BLaER1 treated with 17β-estradiol and CSF1 and Interleukin-3, amounts not matched to agents 10 nM and 100 nM (cell line): Measurements from ENCODE around the gene ARL13B.

Source experiments
- H3K27ac ChIP-seq, 11 experiments: shearing (Covaris generic); formaldehyde crosslinking; 2 replicates each; pipeline ENCODE4 v1.8.1; 2022
- H3K27me3 ChIP-seq, 11 experiments: shearing (Covaris generic); formaldehyde crosslinking; 2 replicates each; pipeline ENCODE4 v1.8.1; 2022
- H3K36me3 ChIP-seq, 11 experiments: shearing (Covaris generic); formaldehyde crosslinking; 2 replicates each; pipeline ENCODE4 v1.8.1; 2022
- H3K4me1 ChIP-seq, 10 experiments: shearing (Covaris generic); formaldehyde crosslinking; 2 replicates each; pipeline ENCODE4 v1.8.1; 2022
- H3K4me2 ChIP-seq, 11 experiments: shearing (Covaris generic); formaldehyde crosslinking; 2 replicates each; pipeline ENCODE4 v1.8.1; 2022
- H3K4me3 ChIP-seq, 10 experiments: shearing (Covaris generic); formaldehyde crosslinking; 2 replicates each; pipeline ENCODE4 v1.8.1; 2022
- H3K9ac ChIP-seq, 11 experiments: shearing (Covaris generic); formaldehyde crosslinking; 2 replicates each; pipeline ENCODE4 v1.8.1; 2022
- H3K9me3 ChIP-seq, 11 experiments: shearing (Covaris generic); formaldehyde crosslinking; replicated peaks in 1 of 11; 2 replicates each; pipeline ENCODE4 v1.8.1; 2022
- H4K20me1 ChIP-seq, 11 experiments: shearing (Covaris generic); formaldehyde crosslinking; 2 replicates each; pipeline ENCODE4 v1.8.1; 2022
- Cebpa-rat ChIP-seq, 11 experiments: shearing (Covaris generic); IDR thresholded peaks; 2 replicates each; pipeline ENCODE4 v1.8.1; 2022

Gene ARL13B

DNA sequence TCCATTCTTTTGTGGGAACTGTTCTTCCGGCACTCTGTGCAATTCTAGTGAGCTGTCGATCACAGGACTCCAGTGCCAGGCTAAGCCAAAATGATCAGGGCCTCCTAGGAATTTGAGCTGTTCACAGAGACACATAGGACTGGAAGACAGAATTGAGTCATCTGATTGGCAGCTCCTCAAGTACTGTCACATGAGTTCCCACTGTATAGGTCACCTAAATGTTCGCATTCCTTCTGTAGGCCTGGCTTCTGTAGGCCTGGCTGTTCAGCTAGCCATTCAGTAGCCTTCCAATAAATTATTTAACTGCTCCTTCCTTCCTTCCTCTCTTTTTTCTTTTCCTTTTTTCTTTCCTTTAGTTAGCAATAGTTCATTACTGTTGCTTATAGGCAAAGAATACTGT is 10.5 kb upstream of the ARL13B start:
- no peaks in the 10 kb centered on the region for H3K36me3 ChIP-seq
- no peaks in the 10 kb centered on the region for H4K20me1 ChIP-seq
- no peak overlapping the region for H3K9ac ChIP-seq
- H3K4me1 ChIP-seq, result peaks cover 0 to 19% (median 10%) of the 10 kb centered on the region in 10 experiments; a peak in 13 of 20 replicates
- no peak overlapping the region for H3K27ac ChIP-seq
- H3K4me2 ChIP-seq, result no peak overlapping the region
- no peak for TF ChIP-seq Cebpa-rat (IDR thresholded peaks at IDR 0.05)
- H3K27me3 ChIP-seq, result peaks cover 0 to 18% (median 13%) of the 10 kb centered on the region in 11 experiments; a peak in 12 of 22 replicates
- H3K9me3 ChIP-seq, result peaks cover 0 to 4% (median 0%) of the 10 kb centered on the region in 11 experiments; a peak in 1 of 22 replicates
- H3K4me3 ChIP-seq, result no peak overlapping the region

DNA sequence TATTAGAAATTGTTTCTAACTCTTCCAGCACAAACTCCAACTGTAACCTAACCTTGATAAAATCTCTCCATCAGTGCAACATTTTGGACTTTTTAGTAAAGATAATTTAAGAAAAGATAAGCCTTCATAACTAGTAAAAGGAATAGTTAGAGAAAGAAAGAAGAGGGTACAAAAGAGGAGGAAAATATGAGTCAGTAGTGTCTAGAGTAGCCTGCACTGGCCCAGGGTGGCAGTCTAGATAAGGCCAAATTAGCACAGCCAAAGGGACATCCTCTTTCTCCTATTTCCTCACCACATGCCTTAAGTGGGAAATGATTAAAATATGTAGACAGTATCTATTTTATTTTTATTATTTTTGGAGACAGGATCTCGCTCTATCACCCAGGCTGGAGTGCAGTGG is 10.0 kb upstream of the ARL13B start:
- H3K4me2 ChIP-seq, result no peak overlapping the region
- H3K9ac ChIP-seq, result no peak overlapping the region
- H3K4me1 ChIP-seq, result peaks cover 0 to 23% (median 10%) of the 10 kb centered on the region in 10 experiments; a peak in 13 of 20 replicates
- no peak for TF ChIP-seq Cebpa-rat (IDR thresholded peaks at IDR 0.05)
- peaks cover 0 to 18% (median 13%) of the 10 kb centered on the region in 11 experiments; a peak in 12 of 22 replicates for H3K27me3 ChIP-seq
- H3K9me3 ChIP-seq, result peaks cover 0 to 4% (median 0%) of the 10 kb centered on the region in 11 experiments; a peak in 1 of 22 replicates
- no peak overlapping the region for H3K27ac ChIP-seq
- no peaks in the 10 kb centered on the region for H3K36me3 ChIP-seq
- no peaks in the 10 kb centered on the region for H4K20me1 ChIP-seq
- no peak overlapping the region for H3K4me3 ChIP-seq

DNA sequence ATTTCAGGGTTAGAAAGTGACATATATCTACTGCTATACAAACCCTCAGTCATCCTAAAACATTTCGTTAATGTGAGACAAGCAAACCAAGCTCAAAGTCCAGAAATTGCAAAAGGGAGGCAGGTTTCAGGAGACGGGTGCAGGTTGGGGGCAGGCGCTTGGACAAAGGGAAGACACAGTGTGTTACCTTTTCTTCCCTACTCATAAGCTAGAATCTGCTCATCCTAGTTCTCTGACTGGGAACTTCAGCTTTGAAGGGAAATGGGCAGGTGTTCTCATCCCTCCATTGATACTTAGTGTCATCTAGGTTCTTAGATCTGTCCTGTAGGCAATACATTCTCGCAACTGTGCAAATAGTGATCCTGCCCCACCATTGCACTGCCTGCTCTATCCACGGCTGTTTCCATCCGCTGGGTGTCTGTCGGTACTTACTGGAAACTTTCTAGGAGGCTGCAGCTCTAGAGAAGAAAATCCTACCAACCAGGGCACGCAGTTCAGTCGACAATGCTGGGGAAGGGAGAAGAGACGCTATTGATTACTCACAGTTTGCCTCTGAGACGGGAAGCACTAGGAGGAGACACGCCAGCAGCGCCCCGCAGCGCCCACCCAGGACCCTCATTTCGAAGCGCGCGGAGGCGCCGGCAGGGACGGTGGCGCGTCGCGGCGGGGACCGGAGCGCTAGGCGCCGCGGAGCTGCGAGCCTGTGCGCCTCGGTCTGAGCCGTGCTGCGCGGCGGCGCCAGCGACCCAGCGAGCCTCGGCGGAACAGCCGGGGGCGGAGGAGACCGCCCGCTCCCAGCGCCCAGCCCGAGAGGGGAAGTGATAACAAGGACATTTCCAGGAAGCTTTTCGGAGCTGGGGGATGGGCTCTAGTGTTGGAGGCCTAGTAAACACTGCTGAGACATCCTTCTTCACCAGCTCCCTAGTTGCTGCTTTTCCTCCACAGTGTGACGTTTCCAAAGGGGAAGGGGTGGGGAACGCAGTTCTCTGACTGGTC is 6.5 kb upstream of the ARL13B start, which contains the start of gene PROS1:
PROS1 (minus strand) TSS at position 766 of the 996 bp plus-strand sequence; CDS start at position 619, 147 bp downstream.
- peak within 1 kb of the TSS; percentile 54 to 87 (median 72); a peak in 21 of 22 replicates for H3K27ac ChIP-seq
- H3K9ac ChIP-seq, result peak within 1 kb of the TSS; percentile 67 to 86 (median 78)
- peaks cover 0 to 23% (median 10%) of the 10 kb centered on the region in 10 experiments; a peak in 14 of 20 replicates for H3K4me1 ChIP-seq
- H3K4me3 ChIP-seq, result peak within 1 kb of the TSS; percentile 58 to 74 (median 66)
- no peaks in the 10 kb centered on the region for H3K36me3 ChIP-seq
- H3K27me3 ChIP-seq, result peaks cover 0 to 18% (median 13%) of the 10 kb centered on the region in 11 experiments; a peak in 12 of 22 replicates
- H3K4me2 ChIP-seq, result peak within 1 kb of the TSS; percentile 84 to 90 (median 87)
- no peaks in the 10 kb centered on the region for H4K20me1 ChIP-seq
- no peak for TF ChIP-seq Cebpa-rat (IDR thresholded peaks at IDR 0.05)
- no peaks in the 10 kb centered on the region for H3K9me3 ChIP-seq

DNA sequence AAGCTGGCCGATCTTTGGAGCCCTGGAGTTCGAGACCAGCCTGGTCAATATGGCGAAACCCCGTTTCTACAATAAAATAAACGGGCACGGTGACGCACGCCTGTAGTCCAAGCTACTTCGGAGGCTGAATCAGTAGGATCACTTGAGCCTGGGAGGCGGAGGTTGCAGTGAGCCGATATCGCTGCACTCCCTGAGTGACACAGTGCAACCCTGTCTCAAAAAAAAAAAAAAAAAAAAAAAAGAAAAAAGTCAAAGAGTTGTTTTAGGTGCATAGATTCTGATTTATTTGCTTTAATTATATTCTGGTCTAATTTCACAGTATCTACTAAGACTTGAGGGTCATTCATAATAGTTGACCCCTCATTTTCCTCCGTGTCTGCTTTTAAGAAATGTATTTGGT is 1.7 kb downstream of the ARL13B start:
- Histone ChIP-seq H3K9ac (peak overlapping the region in 1 of 11 experiments; percentile 83; a peak in 1 of 22 replicates), H4K20me1 (peaks cover 0 to 22% (median 0%) of the 10 kb centered on the region in 11 experiments; a peak in 4 of 22 replicates), H3K4me3 (no peak overlapping the region), H3K27me3 (no peaks in the 10 kb centered on the region), H3K27ac (no peak overlapping the region), H3K9me3 (no peaks in the 10 kb centered on the region), H3K36me3 (no peaks in the 10 kb centered on the region), H3K4me1 (peaks cover 9 to 28% (median 18%) of the 10 kb centered on the region in 10 experiments; a peak in 18 of 20 replicates), H3K4me2 (peak overlapping the region; percentile 66 to 91 (median 86); a peak in 20 of 22 replicates)
- TF ChIP-seq Cebpa-rat (IDR thresholded peaks at IDR 0.05), result no peak

DNA sequence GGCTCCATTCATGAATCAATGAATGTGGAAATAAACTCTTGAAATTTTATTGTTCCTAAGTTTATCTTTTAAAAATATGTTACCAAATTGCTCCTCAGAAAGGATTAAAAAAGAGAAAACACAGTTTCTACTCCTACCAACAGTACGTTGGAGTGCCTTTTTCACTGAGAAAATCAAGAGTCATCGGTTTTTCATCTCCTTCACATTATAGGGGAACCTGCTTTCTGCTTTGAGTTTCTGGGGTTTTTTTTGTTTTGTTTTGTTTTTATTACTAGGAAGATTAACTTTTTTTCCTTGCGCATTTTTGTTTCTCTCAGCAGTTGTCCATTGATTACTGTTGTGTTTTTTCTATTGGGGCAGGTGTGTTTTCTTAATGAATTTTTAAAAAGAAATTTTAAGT is 3.5 kb downstream of the ARL13B start:
- Histone ChIP-seq H3K36me3 (no peaks in the 10 kb centered on the region), H3K4me2 (no peak overlapping the region), H3K4me3 (no peak overlapping the region), H4K20me1 (peaks cover 0 to 22% (median 0%) of the 10 kb centered on the region in 11 experiments; a peak in 4 of 22 replicates), H3K27me3 (no peaks in the 10 kb centered on the region), H3K9me3 (no peaks in the 10 kb centered on the region), H3K27ac (no peak overlapping the region), H3K4me1 (peaks cover 9 to 21% (median 18%) of the 10 kb centered on the region in 10 experiments; a peak in 18 of 20 replicates), H3K9ac (no peak overlapping the region)
- TF ChIP-seq Cebpa-rat (IDR thresholded peaks at IDR 0.05), result no peak

DNA sequence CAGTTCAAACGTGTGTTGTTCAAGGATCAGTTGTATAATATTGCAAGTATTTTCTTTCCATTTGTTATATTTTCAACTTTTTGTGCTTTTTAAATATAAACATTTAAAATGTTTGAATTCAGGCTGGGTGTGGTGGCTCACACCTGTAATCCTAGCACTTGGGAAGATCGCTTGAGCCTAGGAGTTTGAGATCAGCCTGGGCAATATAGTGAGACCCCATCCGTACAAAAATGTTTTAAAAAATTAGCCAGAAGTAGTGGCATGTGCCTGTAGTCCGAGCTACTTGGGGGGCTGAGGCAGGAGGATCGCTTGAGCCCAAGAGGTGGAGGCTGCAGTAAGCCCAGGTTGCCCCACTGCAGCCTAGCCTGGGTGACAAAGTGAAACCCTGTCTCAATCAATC is 4.7 kb downstream of the ARL13B start:
- Histone ChIP-seq H3K4me2 (no peak overlapping the region), H3K4me1 (peaks cover 9 to 16% (median 13%) of the 10 kb centered on the region in 10 experiments; a peak in 18 of 20 replicates), H3K9ac (no peak overlapping the region), H3K9me3 (no peaks in the 10 kb centered on the region), H3K27me3 (no peaks in the 10 kb centered on the region), H4K20me1 (peaks cover 0 to 22% (median 0%) of the 10 kb centered on the region in 11 experiments; a peak in 5 of 22 replicates), H3K27ac (no peak overlapping the region), H3K4me3 (no peak overlapping the region), H3K36me3 (no peaks in the 10 kb centered on the region)
- TF ChIP-seq Cebpa-rat (IDR thresholded peaks at IDR 0.05), result no peak

DNA sequence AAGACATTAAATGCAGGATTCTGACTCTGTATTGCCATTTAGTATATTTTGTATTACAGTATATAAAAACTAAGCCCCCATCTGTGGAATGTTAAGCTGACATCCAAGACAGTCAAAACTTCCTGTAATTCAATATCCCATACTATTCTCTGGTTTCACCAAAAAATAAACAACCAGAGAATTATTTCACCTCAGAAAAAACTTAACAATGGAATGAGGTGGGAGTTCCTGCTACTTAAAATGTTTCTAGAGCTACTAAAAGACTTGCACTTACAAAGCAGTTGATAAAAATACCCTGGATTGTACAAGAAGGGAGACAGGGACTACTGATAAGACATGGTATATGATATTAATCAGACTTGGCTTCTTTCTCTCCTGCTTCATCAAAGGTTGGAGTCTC is 8.3 kb downstream of the ARL13B start:
- no peak overlapping the region for H3K4me2 ChIP-seq

DNA sequence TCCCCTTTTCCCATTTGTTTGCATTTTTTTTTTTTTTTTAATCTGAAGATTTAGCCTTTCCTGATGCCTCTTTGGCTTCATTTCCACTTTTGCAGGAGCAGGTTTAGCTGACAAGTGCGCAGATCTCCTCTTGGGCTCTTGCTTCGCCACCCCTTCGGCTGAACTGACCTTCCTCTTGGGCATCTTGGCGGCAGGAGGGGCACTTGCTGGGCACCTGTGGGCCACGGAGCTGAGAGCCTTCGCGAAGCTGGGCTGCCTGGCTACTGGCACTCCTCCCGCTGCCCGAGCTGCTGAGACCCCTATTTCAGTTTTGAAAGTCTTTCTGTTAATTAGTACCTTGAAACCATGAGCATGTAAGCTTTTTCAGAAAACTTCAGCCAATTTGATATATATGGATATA is 8.8 kb downstream of the ARL13B start:
- Histone ChIP-seq H3K4me2 (no peak overlapping the region), H3K9me3 (no peaks in the 10 kb centered on the region), H3K9ac (no peak overlapping the region), H3K4me1 (peaks cover 0 to 2% (median 0%) of the 10 kb centered on the region in 10 experiments; a peak in 2 of 20 replicates), H4K20me1 (peaks cover 0 to 24% (median 0%) of the 10 kb centered on the region in 11 experiments; a peak in 4 of 22 replicates), H3K27ac (no peak overlapping the region), H3K4me3 (no peak overlapping the region), H3K36me3 (no peaks in the 10 kb centered on the region), H3K27me3 (no peaks in the 10 kb centered on the region)
- no peak for TF ChIP-seq Cebpa-rat (IDR thresholded peaks at IDR 0.05)

More for the DNA sequence above, 8.3 kb downstream of the ARL13B start:
- no peaks in the 10 kb centered on the region for H3K27me3 ChIP-seq
- H3K27ac ChIP-seq, result no peak overlapping the region
- H3K4me3 ChIP-seq, result no peak overlapping the region
- peaks cover 0 to 22% (median 0%) of the 10 kb centered on the region in 11 experiments; a peak in 4 of 22 replicates for H4K20me1 ChIP-seq
- H3K9ac ChIP-seq, result no peak overlapping the region
- no peaks in the 10 kb centered on the region for H3K36me3 ChIP-seq
- no peak for TF ChIP-seq Cebpa-rat (IDR thresholded peaks at IDR 0.05)
- no peaks in the 10 kb centered on the region for H3K4me1 ChIP-seq
- H3K9me3 ChIP-seq, result no peaks in the 10 kb centered on the region

DNA sequence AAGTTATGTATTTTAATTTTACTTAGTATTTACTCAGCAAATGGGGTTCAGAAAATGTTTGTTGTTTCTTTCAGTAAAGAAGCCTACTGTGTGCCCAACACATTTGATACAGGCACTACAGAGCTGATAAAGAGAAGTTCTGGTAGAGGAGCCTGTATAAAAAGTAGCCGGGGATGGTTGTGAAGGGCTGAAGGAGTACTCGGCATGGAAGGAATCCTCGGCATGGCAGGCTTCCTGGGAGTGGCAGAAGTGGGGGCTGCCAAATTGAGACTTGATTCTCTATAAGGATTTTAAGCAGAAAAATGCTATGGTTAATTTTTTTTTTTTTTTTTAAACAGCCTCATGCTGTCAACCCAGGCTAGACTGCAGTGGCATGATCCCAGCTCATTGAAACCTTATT is 9.3 kb downstream of the ARL13B start:
- Histone ChIP-seq H3K9me3 (no peaks in the 10 kb centered on the region), H3K4me1 (peaks cover 0 to 5% (median 0%) of the 10 kb centered on the region in 10 experiments; a peak in 2 of 20 replicates), H3K9ac (no peak overlapping the region), H4K20me1 (peaks cover 0 to 22% (median 0%) of the 10 kb centered on the region in 11 experiments; a peak in 4 of 22 replicates), H3K4me2 (no peak overlapping the region), H3K27me3 (no peaks in the 10 kb centered on the region), H3K36me3 (no peaks in the 10 kb centered on the region), H3K4me3 (no peak overlapping the region), H3K27ac (no peak overlapping the region)
- TF ChIP-seq Cebpa-rat (IDR thresholded peaks at IDR 0.05), result no peak
